Suprapubic skin (tissue), 4 donors: ENCODE data around the gene FMN1. TPM values are rescaled to one million over a fixed set of nuclear protein-coding genes. Genes with fewer than 3 reads are reported as not detected.

Experiments used
- DNase-seq, 2 donors: peaks; one replicate each; pipeline ENCODE4 v3.0.0-alpha.2; 2019; ENCODE audit warnings: low spot score in 2 of 2
- H3K27ac ChIP-seq: fragments of 200-600 bp; sonication (generic); one replicate; pipeline ENCODE4 v1.5.1; 2019
- H3K27me3 ChIP-seq: fragments of 200-600 bp; sonication (generic); one replicate; pipeline ENCODE4 v1.5.1; 2019
- H3K36me3 ChIP-seq: fragments of 200-600 bp; sonication (generic); one replicate; pipeline ENCODE4 v1.5.1; 2019
- H3K4me1 ChIP-seq: fragments of 200-600 bp; sonication (generic); one replicate; pipeline ENCODE4 v1.5.1; 2019
- H3K4me3 ChIP-seq: fragments of 200-600 bp; sonication (generic); one replicate; pipeline ENCODE4 v1.5.1; 2019; ENCODE audit warnings: mild to moderate bottlenecking
- H3K9me3 ChIP-seq: fragments of 200-600 bp; sonication (generic); one replicate; pipeline ENCODE4 v1.5.1; 2019
- CTCF ChIP-seq, 2 donors: fragments of 200-600 bp in 1 of 2; fragments of 450-650 bp in 1 of 2; sonication (generic) in 1 of 2; IDR thresholded peaks; one replicate each; pipeline ENCODE4 v1.5.1; 2016 to 2019; ENCODE audit warnings: antibody characterized with exemption in 2 of 2, mild to moderate bottlenecking in 1 of 2, moderate library complexity in 1 of 2
- EP300 ChIP-seq: sonication (generic); formaldehyde crosslinking; IDR thresholded peaks from one replicate; pipeline ENCODE4 v1.6.1; 2017; ENCODE audit warnings: antibody characterized with exemption
- POLR2A ChIP-seq, 2 donors: fragments of 450-650 bp; IDR thresholded peaks; one replicate each; pipeline ENCODE4 v1.6.1; 2017; ENCODE audit warnings: antibody characterized with exemption in 2 of 2, mild to moderate bottlenecking in 2 of 2, moderate library complexity in 2 of 2
- POLR2AphosphoS5 ChIP-seq, 3 donors: sonication (generic); formaldehyde crosslinking; IDR thresholded peaks; one replicate each; pipeline ENCODE4 v1.6.1; 2017; ENCODE audit warnings: antibody characterized with exemption in 3 of 3
- WGBS: methylation state at CpG from one replicate; pipeline ENCODE4 v1.1.5; 2018; 5-methylcytosine and 5-hydroxymethylcytosine counted together
- total RNA-seq, 4 donors: library from RNA; depleted of rRNA; stranded (reverse); fragments of >200 nt; gene quantifications; one replicate each; pipeline ENCODE4 v1.1.0, GENCODE V29; 2016

Gene FMN1
- total RNA-seq, 4 donors from 2014 or later, result 19.8 to 47.3 (median 33.1) TPM

DNA sequence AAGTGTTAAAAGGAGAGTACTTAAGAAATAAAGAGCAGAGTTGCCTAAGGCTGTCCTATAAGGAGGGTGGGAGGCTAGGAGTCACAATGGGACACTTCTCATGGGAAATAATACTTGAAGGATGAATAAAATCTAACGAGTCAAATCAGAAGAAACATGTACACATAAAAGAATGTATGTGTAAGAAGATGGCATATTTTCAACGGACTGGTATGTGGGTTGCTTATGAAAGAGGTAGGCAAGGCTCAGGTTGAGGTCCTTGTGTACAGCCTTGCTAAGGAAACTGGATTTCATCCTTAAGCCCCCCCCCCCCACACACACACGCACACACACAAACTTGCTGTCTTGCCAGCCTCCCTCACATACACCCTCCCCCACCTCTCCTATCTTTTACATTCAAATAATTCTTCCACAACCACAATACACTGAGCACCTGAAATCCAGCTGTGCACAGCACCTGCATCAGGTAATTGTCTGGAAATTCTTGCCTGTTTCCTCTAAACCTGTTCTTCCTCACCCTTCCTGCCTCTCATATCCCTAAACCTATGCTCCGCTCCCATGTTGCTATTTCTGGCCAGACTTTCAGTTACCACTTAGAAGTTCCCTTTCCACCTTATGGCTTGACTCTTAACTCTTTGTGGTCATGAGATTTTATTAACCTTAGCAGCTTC lies 79.2 kb downstream of the FMN1 start:
- Histone ChIP-seq H3K9me3 (no peaks in the 10 kb centered on the region), H3K27me3 (no peaks in the 10 kb centered on the region), H3K36me3 (no peaks in the 10 kb centered on the region), H3K4me3 (no peak overlapping the region), H3K4me1 (no peaks in the 10 kb centered on the region), H3K27ac (no peak overlapping the region)
- TF ChIP-seq POLR2A (IDR thresholded peaks at IDR 0.05) (no peak), EP300 (no peak), CTCF (IDR thresholded peaks at IDR 0.05) (no peak), POLR2AphosphoS5 (IDR thresholded peaks at IDR 0.05) (no peak)
- 57% methylated on average over 4 of the region's 4 CpGs for WGBS
- DNase-seq, result no peak

DNA sequence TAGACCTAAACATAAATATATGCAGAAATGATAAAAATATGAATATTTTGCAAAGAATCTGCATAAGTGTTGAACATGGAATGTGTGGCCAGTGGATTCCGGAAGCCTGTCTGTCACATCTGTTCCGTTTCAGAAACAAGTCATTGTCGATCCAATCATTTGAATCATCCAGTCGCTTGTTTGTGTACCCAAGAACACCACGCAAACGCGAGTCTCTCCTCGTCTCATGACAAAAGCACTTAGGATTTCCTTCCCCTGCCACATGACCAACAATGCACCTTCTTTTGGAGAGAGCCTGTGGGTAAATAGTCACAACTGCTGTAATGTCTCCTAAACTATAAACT lies 80.2 kb downstream of the FMN1 start:
- whole genome bisulfite sequencing, result 94% methylated on average over 8 of the region's 8 CpGs
- DNase-seq, result no peak
- no peaks in the 10 kb centered on the region for H3K9me3 ChIP-seq
- TF ChIP-seq POLR2AphosphoS5 (IDR thresholded peaks at IDR 0.05) (no peak), CTCF (IDR thresholded peaks at IDR 0.05) (no peak), EP300 (no peak), POLR2A (IDR thresholded peaks at IDR 0.05) (no peak)
- H3K27me3 ChIP-seq, result no peaks in the 10 kb centered on the region
- no peaks in the 10 kb centered on the region for H3K36me3 ChIP-seq
- no peak overlapping the region for H3K27ac ChIP-seq
- no peaks in the 10 kb centered on the region for H3K4me1 ChIP-seq
- no peak overlapping the region for H3K4me3 ChIP-seq

GRCh38 chr15:33113666-33114373 lies 80.7 kb downstream of the FMN1 start:
- H3K36me3 ChIP-seq, result no peaks in the 10 kb centered on the region
- DNase-seq, result no peak
- H3K27me3 ChIP-seq, result no peaks in the 10 kb centered on the region
- no peaks in the 10 kb centered on the region for H3K4me1 ChIP-seq
- no peak overlapping the region for H3K4me3 ChIP-seq
- whole genome bisulfite sequencing, result 66% methylated on average over 7 of the region's 7 CpGs
- H3K27ac ChIP-seq, result no peak overlapping the region
- H3K9me3 ChIP-seq, result no peaks in the 10 kb centered on the region
- TF ChIP-seq CTCF (IDR thresholded peaks at IDR 0.05) (no peak), POLR2AphosphoS5 (IDR thresholded peaks at IDR 0.05) (no peak), POLR2A (IDR thresholded peaks at IDR 0.05) (no peak), EP300 (no peak)

- TF ChIP-seq POLR2AphosphoS5 (IDR thresholded peaks at IDR 0.05) (no peak), CTCF (IDR thresholded peaks at IDR 0.05) (no peak), POLR2A (IDR thresholded peaks at IDR 0.05) (no peak), EP300 (no peak)
- no peaks in the 10 kb centered on the region for H3K4me1 ChIP-seq
- WGBS, result 92% methylated on average over 5 of the region's 5 CpGs
- H3K27me3 ChIP-seq, result no peaks in the 10 kb centered on the region
- no peaks in the 10 kb centered on the region for H3K9me3 ChIP-seq
- no peak overlapping the region for H3K27ac ChIP-seq
- no peaks in the 10 kb centered on the region for H3K36me3 ChIP-seq
- no peak overlapping the region for H3K4me3 ChIP-seq
- no peak for DNase-seq
These were observed 81.9 kb downstream of the FMN1 start for GRCh38 chr15:33112541-33113105.

- Histone ChIP-seq H3K27me3 (no peaks in the 10 kb centered on the region), H3K4me1 (no peaks in the 10 kb centered on the region), H3K27ac (no peak overlapping the region), H3K4me3 (no peak overlapping the region), H3K9me3 (no peaks in the 10 kb centered on the region), H3K36me3 (no peaks in the 10 kb centered on the region)
- TF ChIP-seq POLR2AphosphoS5 (IDR thresholded peaks at IDR 0.05), result no peak
- TF ChIP-seq EP300, result no peak
- no peak for TF ChIP-seq CTCF (IDR thresholded peaks at IDR 0.05)
- DNase-seq, result no peak
- WGBS, result 37% methylated on average over 1 of the region's 1 CpG
These were observed 83.5 kb downstream of the FMN1 start for GRCh38 chr15:33111041-33111451.
